NCI-H82 treated with DMSO at 0.1 percent for 48 hours (cell line): ENCODE results near the gene KLHDC4.
"Not testable (repeated sequence)": the region's sequence is repeated elsewhere in the genome, so short reads cannot be mapped to it uniquely, and the experiment has no call there.

Source experiments
- DNase-seq: peaks from one replicate; lab custom pipeline; 2025; ENCODE audit not compliant: unreplicated experiment; lab: John Stamatoyannopoulos, UW

The KLHDC4 gene

DNA sequence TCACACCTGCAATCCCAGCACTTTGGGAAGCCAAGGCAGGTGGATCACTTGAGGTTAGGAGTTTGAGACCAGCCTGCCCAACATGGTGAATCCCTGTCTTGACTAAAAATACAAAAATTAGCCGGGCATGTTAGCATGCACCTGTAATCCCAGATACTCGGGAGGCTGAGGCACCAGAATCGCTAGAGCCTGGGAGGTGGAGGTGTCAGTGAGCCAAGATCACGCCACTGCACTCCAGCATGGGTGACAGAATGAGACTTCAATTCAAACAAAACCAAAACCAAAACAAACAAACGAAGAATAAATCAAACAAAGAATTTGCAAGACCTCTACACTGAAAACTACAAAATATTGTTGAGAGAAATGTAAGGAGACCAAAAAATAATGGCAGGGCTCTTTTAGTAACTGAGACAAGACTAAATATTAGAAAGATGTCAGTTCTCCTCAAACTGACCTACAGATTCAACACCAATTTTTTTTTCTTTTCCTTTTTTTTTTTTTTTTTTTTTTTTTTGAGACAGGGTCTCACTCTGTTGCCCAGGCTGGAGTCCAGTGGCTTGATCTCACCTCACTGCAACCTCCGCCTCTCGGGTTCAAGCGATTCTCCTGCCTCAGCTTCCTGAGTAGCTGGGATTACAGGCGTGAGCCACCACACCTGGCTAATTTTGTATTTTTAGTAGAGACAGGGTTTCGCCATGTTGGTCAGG, 23.1 kb upstream of the KLHDC4 start:
- not testable (repeated sequence) for DNase-seq

DNA sequence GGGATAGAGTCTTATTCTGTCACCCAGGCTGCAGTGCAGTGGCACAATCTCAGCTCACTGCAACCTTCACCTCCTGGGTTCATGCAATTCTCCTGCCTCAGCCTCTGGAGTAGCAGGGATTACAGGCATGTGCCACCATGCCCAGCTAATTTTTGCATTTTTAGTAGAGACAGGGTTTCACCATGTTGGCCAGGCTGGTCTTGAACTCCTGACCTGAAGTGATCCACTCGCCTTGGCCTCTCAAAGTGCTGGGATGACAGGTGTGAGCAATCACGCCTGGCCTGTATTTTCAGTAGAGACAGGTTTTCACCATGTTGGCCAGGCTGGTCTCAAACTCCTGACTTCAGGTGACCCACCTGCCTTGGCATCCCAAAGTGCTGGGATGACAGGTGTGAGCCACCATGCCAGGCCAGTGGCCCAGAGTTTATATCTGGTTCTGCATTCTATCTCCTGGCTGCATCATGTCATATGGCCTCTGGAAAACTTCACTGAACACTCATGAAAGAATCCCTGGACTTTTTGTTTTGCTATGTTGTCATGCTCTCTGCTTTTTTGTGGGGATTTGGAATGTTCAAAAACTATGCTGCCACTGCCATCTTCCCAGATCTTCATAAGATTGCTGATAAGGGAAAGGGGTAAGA, 21.8 kb upstream of the KLHDC4 start:
- DNase-seq, result not testable (repeated sequence)

DNA sequence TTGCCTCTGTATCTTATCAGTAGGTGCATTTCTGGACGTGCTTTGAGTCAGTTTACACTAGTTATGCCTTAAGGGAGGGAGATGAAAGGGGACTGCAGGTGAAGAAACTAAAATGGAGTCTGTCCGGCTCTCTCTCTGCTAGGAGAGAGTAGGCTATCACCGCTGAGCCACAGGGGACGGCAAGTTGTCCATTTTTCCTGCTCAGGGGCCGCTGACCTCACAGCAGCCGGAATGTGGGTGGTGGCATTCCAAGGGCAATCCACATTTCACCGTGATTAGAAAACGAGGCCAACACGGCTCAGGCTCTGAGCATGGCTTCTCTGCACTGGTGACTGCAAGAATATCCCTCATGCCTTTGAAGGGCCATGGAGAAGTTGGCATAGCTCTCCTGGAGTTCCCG, 19.0 kb upstream of the KLHDC4 start:
- DNase-seq, result no peak

DNA sequence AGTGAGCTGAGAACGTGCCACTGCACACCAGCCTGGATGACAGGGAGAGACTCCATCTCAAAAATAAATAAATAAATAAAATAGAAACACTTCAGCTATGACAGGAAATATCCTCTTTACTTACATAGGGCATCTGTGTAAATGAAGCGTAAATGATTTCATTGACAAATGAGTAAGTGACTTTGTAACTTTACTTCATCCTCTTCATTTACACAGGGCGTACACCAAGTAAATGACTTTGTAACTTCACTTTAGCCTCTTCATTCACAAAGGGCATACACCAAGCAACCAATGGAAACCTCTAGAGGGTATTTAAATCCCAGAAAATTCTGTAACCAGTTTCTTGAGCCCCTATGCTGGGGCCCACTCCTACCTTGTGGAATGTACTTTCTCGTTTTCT, 16.2 kb upstream of the KLHDC4 start:
- DNase-seq, result no peak

DNA sequence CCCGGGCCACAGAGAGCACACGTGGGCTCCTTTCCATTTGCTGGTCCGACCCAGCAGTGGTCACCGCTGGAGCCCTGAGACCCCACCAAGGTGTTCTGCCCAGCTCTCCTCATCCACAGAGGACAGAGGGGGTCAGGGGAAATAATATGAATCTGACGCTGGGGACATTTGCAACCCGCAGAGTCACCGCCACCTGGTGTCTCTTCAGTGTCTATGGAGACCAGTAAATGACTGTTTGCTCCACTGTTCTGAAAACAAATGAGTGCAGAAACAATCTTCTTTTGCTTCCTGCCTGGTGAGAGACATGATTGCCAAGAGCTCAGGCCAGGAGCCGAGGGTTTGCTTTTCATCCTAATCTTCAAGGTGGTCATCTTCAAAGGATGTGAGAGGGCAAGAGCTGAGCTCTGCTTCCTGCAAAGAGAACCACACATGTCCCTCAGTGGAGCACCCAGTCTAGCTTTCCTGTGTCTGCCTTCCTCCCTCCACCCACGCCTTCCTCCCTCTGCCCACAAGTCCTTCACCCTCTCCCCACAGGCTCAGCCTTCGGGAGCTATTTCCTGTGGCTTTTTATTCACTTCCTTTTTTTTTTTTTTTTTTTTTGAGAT, 14.7 kb upstream of the KLHDC4 start:
- no peak for DNase-seq

DNA sequence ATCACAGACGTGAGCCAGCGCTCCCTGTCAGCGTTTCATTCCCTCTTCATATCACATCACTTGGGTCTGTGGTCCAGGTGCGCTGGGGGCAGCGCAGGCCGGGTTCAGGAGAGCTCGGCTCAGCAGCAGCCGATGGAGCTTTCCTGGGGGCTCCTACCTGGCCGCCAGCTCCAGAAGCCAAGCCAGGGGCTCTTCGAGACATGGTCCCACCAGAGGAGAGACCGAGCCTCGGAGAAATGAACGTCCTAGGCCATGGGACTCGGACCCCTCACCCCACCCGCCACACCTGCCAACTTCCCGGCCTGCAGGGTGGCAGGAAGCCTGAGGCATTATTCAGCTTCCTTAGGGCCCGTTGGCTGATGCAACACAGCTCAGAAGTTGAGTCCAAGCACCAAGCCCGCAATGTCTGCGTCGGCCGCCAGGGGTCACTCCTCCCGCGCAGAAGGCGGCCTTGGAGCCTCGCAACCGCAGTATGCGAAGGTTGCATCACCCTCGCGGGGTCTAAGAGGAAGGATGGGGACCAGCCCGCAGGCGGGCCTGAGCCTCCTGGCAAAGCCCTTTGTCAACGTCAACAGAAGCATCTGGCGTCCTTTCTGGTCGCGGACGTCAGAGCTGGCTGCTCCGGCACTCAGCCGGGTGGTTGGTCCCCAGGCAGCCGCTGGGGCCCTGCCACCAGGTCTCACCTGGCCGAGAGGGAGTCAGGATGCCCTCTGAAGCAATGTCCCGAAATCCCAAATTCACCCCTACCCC, 13.2 kb upstream of the KLHDC4 start:
- DNase-seq, result peak; percentile 82

DNA sequence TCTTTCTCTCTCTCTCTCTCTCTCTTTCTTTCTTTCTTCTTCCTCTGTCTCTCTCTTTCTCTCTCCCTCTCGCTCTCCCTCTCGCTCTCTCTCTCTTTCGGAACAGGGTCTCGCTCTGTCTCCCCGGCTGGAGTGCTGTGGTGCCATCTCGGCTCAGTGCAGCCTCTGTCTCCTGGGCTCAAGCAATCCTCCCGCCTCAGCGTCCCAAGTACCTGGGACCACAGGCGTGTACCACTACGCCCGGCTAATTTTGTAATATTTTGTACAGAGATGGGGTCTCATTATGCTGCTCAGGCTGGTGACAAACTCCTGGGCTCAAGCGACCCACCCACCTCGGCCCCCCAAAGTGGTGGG, 12.7 kb upstream of the KLHDC4 start:
- no peak for DNase-seq

DNA sequence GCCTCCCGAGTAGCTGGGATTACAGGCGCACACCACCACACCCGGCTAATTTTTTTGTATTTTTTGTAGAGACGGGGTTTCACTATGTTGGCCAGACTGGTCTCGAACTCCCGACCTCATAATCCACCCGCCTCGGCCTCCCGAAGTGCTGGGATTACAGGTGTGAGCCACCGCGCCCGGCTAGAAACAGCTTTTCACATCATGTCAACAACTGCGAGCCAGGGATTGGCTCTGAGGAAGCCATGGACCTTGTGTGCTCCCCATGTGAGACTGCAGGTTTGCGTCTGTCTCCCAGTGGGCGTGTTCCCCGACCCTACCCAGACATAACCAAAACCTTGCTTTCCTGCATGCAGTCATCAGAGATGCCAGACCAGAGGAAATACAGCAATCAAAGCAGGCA, 8.1 kb upstream of the KLHDC4 start:
- not testable (repeated sequence) for DNase-seq

DNA sequence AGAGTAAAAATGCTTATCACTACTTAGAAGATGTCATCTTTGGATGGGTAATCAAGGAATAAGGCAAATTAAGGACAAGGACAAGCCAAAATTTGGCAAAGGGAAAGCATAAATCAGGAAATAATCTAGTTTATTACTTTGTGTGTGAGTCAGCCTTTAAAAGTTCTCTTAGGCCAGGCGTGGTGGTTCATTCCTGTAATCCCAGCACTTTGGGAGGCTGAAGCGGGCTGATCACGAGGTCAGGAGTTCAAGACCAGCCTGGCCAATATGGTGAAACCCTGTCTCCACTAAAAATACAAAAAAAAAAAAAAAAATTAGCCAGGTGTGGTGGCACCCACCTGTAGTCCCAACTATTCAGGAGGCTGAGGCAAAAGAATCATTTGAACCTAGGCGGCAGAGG, 1.7 kb upstream of the KLHDC4 start:
- DNase-seq, result not testable (repeated sequence)

DNA sequence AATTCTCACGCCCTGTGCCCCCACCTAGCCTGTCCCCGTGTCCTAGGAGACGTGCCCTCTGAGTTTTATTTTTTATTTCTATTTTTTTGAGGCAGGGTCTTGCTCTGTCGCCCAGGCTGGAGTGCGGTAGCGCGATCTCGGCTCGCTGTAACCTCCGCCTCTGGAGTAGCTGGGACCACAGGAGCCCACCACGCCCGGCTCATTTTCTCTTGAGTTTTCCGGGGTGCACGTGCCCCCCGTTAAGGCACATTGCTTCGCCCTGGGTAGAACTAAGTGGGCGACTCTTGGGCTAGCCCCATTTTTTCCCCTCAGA, 655 bp upstream of the KLHDC4 start:
- DNase-seq, result no peak

DNA sequence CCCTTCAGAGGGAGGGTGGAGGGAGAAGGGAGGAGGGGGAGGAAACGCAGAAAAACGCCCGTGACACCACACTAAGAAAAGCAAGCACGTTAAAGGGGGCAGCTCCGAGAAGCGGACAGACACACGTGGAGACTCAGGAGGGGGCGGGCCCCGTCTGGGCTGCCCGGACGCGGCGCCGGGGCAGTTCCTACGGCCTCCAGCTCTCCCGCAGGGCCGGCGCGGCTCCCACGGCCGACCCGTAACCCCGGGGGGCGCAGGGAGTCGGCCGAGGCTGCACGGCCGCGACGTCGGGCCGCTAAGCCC, 362 bp downstream of the KLHDC4 start:
- DNase-seq, result no peak

DNA sequence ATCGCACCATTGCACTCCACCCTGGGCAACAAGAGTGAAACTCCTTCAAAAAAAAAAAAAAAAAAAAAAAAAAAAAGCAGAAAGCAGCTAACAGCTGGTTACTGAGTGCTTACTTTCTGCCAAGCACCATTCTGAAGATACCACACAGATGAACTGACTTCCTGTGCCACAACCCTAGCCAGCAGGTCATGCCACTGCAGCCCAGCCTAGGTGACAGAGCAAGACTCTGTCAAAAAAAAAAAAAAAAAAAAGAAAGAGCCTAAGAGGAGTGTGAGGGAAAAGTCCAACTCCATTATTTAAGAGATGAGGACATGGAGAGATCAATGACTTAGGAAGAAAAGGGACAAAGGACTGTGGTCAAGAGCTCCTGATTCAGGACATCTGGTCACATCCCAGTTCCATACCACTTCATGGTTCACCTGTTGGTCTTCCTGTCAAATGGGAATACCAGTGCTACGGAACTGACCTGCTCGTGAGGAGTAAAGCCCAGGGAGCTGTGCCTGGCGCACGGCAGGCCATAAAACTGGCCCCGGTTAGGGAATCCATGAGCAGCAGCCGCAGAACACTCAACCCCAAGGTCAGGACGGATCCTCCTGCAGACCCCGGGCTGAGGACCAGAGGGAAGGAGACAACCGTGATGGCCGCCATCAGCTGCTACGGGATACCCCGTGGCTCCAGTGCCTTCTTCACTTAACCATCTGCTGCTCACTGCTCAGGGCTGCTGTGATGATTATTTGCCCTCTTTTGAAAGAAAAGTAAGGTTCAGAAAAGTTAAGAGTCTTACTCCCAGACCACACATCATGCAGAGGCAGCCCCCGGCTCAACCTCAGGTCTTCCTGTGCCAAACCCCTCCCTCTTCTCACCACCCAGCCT, 950 bp downstream of the KLHDC4 start:
- DNase-seq, result no peak

DNA sequence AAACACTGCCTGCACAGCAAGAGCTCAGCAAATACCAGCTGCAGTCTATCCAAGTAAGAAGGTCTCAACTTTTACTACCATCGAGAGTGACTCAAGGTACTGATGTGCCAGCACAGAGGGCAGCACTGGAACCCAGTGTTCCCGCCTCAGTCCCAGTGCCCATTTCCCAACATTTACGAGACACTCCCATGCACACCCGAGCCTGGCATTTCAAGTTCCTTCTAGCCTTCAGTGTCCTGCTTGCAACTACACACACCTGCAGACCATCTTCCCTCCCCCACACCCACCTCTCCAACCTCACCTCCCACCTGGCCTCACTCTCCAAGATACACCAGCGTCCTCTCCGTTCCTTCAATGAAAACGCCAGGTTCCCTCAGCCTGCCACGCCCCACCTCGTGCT, 3.2 kb downstream of the KLHDC4 start:
- DNase-seq, result no peak

DNA sequence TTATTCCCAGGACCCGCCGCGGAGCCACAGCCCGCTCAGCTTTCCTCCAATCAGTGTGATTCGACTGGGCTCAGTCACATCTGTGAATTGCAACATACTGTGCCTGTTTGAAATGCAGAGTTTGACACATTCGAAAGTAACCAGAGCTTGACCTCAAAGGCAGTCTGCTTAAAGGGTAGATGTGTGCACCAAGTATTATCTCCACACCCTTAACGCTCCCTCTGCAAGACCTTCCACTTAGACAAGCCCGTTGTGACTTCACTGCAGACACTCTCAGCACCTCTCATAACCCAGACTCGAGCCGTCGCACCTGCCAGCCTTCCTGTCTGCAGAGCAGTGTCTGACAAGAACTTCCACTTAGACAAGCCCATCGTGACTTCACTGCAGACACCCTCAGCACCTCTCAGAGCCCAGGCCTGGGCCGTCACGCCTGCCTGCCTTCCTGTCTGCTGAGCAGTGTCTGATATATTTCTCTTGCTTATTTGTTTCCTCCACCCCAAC, 3.7 kb downstream of the KLHDC4 start:
- DNase-seq, result no peak

DNA sequence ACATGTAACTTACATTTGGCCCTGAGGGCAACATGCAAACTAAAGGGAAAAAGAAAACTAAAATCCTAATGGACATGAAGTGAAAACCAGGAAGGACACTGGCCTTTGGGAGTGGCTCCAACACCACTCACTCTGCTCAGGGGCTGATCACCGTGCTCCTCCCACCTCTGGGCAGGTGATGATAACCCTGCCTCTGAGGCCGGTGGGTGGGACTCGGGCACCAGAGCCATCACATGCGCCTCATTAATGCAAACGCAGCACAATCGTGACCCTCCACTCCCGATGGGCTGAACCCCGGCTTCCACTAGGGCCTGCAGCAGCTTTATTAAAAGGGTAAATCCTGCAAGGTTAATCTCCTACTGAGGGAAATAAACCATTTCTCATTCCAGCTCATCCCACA, 4.7 kb downstream of the KLHDC4 start:
- DNase-seq, result no peak

DNA sequence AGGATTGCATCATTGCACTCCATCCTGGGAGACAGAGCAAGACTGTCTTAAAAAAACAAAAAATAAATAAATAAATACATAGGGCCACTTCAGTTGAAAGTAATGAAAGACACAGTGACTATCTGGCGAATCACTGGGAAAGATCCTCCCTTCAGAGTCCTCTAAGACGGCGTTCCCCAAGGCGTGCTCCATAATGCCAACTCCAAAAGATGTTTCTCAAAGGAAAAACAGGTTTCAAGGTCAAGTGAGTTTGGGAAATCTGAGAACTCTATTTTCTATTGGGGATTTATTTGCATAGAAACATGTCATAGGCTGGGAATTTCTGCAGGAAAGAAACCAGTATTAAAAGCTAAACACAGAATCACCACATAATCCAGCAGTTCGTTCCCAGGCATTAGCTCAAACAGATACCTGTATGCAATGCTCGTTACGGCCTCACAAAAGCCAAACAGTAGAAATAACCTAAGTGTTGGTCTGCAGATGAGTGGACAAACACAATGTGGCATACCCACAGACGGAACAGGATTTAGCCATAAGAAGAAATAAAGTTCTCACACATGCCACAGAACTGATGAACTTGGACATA, 7.9 kb downstream of the KLHDC4 start:
- DNase-seq, result no peak

DNA sequence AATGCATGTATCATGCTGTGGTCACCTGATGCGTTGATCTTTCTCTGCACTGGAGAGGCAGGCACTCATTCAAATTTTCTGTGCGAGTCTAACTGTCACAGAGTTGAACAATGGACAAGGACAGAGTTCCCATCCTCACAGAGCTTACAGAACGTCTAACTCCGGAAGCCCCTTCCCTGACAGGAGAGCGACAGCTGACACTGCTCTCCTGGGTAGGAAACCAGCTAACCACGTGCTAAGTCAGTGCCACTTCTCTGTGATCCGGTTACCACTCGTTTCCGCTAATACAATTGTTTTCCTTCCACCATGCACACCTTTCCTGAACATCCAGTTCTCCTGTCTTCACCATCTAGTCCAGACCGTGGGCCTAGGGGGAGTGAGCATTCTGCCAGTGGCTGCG, 11.3 kb downstream of the KLHDC4 start:
- DNase-seq, result no peak

DNA sequence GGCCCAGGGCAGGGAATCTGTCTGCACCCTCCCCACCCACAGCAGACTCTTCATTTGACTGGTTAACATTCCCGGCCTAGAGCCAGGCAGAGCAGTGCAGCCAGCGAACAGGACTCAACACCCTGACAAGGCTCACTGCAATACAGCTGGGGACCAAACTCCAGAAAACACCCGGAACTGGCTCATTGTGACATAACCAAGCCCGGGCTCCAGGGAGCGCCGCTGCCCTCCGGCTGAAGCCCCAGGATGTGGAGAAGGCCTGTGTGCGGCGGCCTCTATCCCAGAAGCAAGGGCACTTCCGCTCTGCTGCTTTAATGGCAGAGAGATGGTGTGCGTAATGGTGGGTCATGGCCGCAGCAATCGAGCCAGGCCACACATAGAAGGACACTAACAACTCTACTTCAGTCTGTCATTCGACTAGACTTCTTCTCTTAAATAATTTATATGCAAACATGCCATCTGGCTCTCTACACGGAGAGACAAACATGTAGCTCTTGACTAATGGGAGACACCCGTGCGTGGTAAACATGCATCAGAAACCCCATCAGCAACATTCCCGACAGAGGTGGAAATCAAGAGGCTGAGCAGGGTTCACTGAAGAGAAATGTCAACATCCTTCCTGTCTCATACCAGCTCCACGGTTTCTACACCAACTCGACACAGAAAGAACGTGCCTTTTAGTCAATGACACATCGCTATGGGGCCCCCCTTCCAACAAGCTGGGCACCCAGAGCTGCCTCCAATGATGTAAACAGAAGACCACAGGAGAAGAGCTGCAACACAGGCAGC, 18.0 kb downstream of the KLHDC4 start:
- DNase-seq, result no peak

DNA sequence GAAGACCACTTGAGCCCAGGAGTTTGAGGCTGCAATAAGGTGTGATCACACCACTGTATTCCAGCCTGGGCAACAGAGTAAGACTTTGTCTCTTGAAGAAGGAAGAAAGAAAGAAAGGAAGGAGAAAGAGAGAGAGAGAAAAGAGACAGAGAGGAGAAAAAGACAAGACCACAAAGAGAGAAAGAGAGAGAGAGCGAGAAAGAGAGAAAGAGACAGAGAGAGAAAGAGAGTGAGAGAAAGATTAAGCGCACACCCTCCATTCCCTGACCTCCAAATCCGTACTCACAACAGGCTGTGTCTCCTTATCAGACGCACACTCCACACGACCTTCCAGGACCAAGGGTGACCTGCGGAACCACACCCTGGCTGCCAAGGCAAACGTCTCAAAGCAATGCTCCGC, 19.6 kb downstream of the KLHDC4 start:
- no peak for DNase-seq
